ENCODE data around the gene CHCHD1.

CHCHD1 gene

DNA sequence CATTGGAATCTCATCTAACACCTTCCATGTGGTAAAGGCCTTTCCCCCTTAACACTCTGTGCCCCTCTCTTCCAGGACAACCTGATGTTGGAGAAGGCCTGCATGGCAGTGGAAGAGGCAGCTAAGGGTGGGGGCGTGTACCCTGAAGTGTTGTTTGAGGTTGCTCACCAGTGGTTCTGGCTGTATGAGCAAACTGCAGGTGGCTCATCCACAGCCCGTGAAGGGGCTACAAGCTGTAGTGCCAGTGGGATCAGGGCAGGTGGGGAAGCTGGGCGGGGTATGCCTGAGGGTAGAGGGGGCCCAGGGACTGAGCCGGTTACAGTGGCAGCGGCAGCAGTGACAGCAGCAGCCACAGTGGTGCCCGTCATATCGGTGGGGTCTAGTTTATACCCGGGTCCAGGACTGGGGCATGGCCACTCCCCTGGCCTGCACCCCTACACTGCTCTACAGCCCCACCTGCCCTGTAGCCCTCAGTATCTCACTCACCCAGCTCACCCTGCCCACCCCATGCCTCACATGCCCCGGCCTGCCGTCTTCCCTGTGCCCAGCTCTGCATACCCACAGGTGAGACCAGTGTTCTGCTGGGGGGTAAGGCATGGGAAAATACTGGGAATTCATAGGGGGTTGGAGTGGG lies 17.2 kb downstream of the CHCHD1 start:
- Histone ChIP-seq H3K36me3 (ENCODE audit: control insufficient read depth, insufficient read depth, low read length) (peaks cover 29% of the 10 kb centered on the region), H3K27me3 (ENCODE audit: control insufficient read depth, insufficient read depth, low read length) (no peaks in the 10 kb centered on the region), H3K4me3 (ENCODE audit: low read length) (no peak overlapping the region), H3K9ac (ENCODE audit: low read length) (no peak overlapping the region), H3K9me3 (ENCODE audit: control insufficient read depth, low read length) (no peaks in the 10 kb centered on the region), H3K4me1 (ENCODE audit: control insufficient read depth, insufficient read depth, low read length) (no peaks in the 10 kb centered on the region)

DNA sequence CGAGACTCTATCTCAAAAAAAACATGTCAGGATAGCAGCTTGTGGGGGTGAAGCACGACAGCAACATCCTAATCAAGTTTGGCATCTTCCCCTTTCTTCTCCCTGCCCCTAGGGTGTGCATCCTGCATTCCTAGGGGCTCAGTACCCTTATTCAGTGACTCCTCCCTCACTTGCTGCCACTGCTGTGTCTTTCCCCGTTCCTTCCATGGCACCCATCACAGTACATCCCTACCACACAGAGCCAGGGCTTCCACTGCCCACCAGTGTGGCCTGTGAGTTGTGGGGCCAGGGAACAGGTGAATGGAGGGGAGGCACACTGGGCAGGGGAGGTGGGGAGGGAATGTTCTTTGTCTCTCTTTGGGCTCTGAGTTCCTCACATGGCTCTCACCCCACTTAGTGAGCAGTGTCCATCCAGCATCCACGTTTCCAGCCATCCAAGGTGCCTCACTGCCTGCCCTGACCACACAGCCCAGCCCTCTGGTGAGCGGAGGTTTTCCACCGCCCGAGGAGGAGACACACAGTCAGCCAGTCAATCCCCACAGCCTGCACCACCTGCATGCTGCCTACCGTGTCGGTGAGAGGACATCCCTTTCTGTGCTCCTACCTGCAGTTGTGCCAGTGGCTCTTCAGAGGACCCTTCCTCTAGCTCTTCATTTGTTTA lies 18.2 kb downstream of the CHCHD1 start:
- Histone ChIP-seq H3K9ac (ENCODE audit: low read length) (no peak overlapping the region), H3K4me3 (ENCODE audit: low read length) (no peak overlapping the region), H3K9me3 (ENCODE audit: control insufficient read depth, low read length) (no peaks in the 10 kb centered on the region), H3K27me3 (ENCODE audit: control insufficient read depth, insufficient read depth, low read length) (no peaks in the 10 kb centered on the region), H3K4me1 (ENCODE audit: control insufficient read depth, insufficient read depth, low read length) (no peaks in the 10 kb centered on the region), H3K36me3 (ENCODE audit: control insufficient read depth, insufficient read depth, low read length) (peaks cover 29% of the 10 kb centered on the region)

DNA sequence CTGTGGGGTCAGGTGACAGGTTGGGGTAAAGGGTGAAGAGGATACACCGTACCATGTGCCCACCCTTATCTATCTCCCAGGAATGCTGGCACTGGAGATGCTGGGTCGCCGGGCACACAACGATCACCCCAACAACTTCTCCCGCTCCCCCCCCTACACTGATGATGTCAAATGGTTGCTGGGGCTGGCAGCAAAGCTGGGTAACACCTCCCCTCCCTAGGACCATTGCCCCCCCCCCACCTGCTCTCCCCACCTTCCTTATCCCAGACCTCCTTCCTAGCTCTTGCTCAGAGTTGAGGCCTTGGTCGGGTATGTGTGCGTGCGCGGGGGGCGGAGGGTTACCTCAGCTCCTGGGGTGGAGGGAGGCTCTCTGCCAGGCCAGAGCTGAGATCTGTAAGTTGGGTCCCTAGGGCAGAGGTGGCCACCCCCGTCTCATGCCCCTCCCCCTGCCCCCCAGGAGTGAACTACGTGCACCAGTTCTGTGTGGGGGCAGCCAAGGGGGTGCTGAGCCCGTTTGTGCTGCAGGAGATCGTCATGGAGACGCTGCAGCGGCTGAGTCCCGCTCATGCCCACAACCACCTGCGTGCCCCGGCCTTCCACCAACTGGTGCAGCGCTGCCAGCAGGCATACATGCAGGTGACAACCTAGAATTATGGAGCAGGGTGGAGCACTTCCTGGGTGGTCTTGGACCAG lies 18.9 kb downstream of the CHCHD1 start:
- Histone ChIP-seq H3K9ac (ENCODE audit: low read length) (no peak overlapping the region), H3K9me3 (ENCODE audit: control insufficient read depth, low read length) (no peaks in the 10 kb centered on the region), H3K27me3 (ENCODE audit: control insufficient read depth, insufficient read depth, low read length) (no peaks in the 10 kb centered on the region), H3K4me3 (ENCODE audit: low read length) (no peak overlapping the region), H3K4me1 (ENCODE audit: control insufficient read depth, insufficient read depth, low read length) (no peaks in the 10 kb centered on the region), H3K36me3 (ENCODE audit: control insufficient read depth, insufficient read depth, low read length) (peaks cover 32% of the 10 kb centered on the region)

DNA sequence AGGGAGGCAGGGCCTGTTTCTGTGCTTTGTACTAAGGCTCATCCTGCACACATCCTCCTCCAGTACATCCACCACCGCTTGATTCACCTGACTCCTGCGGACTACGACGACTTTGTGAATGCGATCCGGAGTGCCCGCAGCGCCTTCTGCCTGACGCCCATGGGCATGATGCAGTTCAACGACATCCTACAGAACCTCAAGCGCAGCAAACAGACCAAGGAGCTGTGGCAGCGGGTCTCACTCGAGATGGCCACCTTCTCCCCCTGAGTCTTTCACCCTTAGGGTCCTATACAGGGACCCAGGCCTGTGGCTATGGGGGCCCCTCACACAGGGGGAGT lies 19.4 kb downstream of the CHCHD1 start:
- H3K9me3 ChIP-seq (ENCODE audit: control insufficient read depth, low read length), result no peaks in the 10 kb centered on the region
- no peak overlapping the region for H3K4me3 ChIP-seq (ENCODE audit: low read length)
- no peaks in the 10 kb centered on the region for H3K27me3 ChIP-seq (ENCODE audit: control insufficient read depth, insufficient read depth, low read length)
- peaks cover 33% of the 10 kb centered on the region for H3K36me3 ChIP-seq (ENCODE audit: control insufficient read depth, insufficient read depth, low read length)
- H3K4me1 ChIP-seq (ENCODE audit: control insufficient read depth, insufficient read depth, low read length), result no peaks in the 10 kb centered on the region
- no peak overlapping the region for H3K9ac ChIP-seq (ENCODE audit: low read length)

DNA sequence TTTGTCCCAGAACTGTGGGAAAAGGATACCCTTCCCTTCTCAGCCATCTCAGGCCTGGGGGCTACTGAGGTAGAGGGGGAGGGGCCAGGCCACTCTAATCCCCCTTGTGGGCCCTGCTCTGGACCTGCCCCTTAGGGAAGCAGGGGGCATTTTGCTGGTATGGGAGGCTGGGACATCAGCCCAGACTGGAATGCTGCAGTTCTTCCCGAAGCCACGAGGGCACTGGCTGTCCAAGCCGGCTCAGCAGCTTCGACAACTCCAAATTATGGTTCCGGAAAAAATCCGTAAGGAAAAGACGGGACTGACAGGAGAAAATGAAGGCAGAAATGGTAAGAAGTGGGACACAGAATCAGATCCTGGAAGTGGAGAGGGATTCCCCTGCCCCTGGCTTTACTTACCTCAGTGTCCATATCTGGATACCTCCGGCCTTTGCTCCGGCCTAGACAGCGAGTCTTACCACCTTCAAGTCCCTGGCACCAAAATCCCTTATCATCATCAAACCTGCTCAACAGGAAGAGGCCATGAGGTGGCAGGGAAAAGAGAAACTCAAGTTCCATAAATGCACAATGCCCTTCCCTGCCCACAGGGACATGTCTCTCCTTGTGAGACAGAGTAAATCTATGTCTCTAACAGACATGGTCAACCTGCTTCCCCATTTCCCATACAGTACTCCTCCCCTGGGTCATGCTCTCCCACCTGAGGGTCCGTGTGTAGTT lies 20.6 kb downstream of the CHCHD1 start:
- no peaks in the 10 kb centered on the region for H3K9me3 ChIP-seq (ENCODE audit: control insufficient read depth, low read length)
- no peak overlapping the region for H3K4me3 ChIP-seq (ENCODE audit: low read length)
- peaks cover 39% of the 10 kb centered on the region for H3K36me3 ChIP-seq (ENCODE audit: control insufficient read depth, insufficient read depth, low read length)
- H3K9ac ChIP-seq (ENCODE audit: low read length), result no peak overlapping the region
- H3K4me1 ChIP-seq (ENCODE audit: control insufficient read depth, insufficient read depth, low read length), result no peaks in the 10 kb centered on the region
- H3K27me3 ChIP-seq (ENCODE audit: control insufficient read depth, insufficient read depth, low read length), result no peaks in the 10 kb centered on the region

DNA sequence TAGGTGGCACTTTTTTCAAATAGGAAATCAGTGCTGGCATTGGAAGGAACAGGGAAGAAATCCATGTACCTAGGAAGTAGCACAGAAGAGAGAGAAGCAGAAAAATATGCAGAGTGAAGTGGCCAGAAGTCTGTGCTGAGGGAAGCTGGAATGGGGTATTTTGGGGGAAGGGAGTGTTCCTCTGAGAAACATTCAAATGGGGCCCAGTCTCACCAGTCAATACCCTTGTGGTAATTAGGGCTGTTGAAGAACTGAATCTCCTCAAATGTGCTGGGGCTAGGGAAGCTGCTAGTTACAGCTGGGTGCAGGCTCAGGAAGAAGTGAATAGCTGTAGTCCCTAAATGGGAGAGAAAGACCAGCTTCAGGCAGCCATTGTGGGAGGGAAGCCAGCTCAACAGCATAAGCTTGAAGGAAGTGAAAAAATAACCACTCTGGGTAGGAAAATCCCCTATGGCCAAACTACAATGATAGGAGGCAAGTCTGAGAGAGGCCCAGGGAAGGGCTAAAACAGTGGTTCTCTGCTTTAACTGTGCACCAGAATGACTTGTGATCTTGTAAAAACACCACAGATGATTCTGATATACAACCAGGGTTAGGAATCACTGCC lies 21.9 kb downstream of the CHCHD1 start:
- Histone ChIP-seq H3K9me3 (ENCODE audit: control insufficient read depth, low read length) (no peaks in the 10 kb centered on the region), H3K4me1 (ENCODE audit: control insufficient read depth, insufficient read depth, low read length) (no peaks in the 10 kb centered on the region), H3K36me3 (ENCODE audit: control insufficient read depth, insufficient read depth, low read length) (peaks cover 30% of the 10 kb centered on the region), H3K4me3 (ENCODE audit: low read length) (no peak overlapping the region), H3K27me3 (ENCODE audit: control insufficient read depth, insufficient read depth, low read length) (no peaks in the 10 kb centered on the region), H3K9ac (ENCODE audit: low read length) (no peak overlapping the region)

DNA sequence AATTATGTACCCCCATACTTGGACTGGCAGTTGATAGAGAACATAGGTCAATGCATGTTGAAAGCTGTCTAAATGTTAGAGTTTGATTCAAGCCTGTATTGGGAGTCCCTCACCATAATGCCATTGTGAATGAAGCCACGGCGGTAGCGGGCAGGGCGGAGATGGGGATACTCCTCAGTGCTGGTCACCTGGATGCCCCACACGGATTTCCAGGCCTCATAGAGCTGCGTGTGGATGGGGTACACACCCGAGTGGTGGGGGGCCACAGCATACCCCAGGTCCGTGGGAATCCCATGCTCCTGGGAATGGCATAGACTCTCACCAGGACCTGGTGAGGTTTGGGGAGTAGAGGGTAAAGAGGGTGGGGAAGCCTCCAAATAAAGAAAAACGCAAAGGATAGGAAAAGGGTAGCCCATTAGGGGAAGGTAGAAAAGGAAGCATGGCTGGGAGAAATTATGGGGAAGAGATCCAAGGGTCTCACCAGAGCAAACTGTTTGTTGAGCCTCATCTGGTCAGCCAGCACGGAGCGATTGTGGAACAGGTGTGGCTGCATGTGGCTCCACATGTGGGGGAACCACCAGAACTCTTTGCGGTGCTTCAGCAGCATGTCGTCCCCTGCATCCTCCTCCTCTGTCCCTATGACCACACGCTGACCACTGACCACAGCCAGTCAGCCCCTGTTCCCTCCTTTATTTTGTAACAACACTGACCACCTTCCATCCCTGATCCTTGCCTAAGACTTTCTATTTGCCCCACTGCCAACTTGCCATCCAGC lies 24.5 kb downstream of the CHCHD1 start:
- no peaks in the 10 kb centered on the region for H3K4me1 ChIP-seq (ENCODE audit: control insufficient read depth, insufficient read depth, low read length)
- H3K4me3 ChIP-seq (ENCODE audit: low read length), result no peak overlapping the region
- H3K36me3 ChIP-seq (ENCODE audit: control insufficient read depth, insufficient read depth, low read length), result peaks cover 30% of the 10 kb centered on the region
- no peaks in the 10 kb centered on the region for H3K9me3 ChIP-seq (ENCODE audit: control insufficient read depth, low read length)
- H3K27me3 ChIP-seq (ENCODE audit: control insufficient read depth, insufficient read depth, low read length), result no peaks in the 10 kb centered on the region
- H3K9ac ChIP-seq (ENCODE audit: low read length), result no peak overlapping the region

DNA sequence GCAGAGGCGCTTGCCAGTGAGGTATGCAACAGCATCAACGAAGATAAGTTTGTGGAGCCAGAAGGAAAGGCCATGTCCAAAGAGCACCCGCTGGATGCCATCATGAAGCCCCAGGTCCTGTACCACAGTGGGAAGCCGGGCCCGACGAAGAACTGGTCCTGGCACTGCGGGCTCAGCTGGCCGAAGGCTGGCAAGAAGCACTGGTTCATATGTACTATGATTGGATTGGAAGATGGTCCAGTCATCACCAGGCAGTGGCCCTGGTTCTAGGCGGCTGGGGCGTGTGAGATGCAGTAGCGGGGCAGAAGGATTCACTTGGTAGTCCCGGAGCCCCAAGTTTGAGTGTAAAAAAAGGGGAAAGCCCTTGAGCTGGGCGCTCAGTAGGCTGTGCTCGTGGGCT lies 25.6 kb downstream of the CHCHD1 start:
- H3K9ac ChIP-seq (ENCODE audit: low read length), result no peak overlapping the region
- H3K4me1 ChIP-seq (ENCODE audit: control insufficient read depth, insufficient read depth, low read length), result no peaks in the 10 kb centered on the region
- no peak overlapping the region for H3K4me3 ChIP-seq (ENCODE audit: low read length)
- no peaks in the 10 kb centered on the region for H3K9me3 ChIP-seq (ENCODE audit: control insufficient read depth, low read length)
- peaks cover 23% of the 10 kb centered on the region for H3K36me3 ChIP-seq (ENCODE audit: control insufficient read depth, insufficient read depth, low read length)
- no peaks in the 10 kb centered on the region for H3K27me3 ChIP-seq (ENCODE audit: control insufficient read depth, insufficient read depth, low read length)

DNA sequence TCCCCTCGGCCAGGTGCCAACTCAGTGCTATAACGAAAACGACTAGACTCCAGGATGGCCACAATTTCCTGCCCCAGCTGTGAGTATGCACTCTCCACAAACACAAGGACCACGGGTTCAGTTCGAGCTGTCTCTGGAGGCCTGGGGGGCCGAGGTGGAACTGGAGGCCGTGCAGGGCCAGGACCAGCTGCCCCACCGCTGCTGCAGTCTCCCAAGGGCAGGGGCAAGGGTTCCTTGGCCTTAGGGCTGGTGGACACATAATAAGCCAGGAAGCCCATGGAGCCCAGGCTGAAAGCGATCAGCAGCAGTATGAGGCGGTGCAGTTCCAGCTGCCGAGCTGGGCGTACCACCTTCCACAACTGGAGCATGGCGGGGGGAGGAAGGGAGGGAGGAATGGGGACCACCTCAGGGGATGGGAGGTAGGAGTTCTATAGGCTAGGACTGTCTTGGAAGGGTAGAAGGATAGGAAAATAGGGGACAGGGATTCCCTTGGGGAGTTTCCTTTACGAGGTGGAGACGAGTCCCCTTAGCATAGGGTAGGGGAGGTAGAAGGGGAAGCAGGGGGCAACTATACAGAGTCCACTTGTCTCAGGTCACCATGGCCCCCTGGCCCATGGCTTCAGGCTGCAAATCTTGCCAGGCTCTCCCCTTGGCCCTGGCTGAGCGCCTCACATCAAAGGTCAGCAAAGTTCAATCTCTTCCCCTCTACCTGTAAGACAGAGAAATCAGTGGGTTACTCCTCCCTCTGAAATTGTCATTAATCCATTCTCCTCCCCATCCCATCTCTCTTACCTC lies 26.4 kb downstream of the CHCHD1 start:
- Histone ChIP-seq H3K4me3 (ENCODE audit: low read length) (no peak overlapping the region), H3K27me3 (ENCODE audit: control insufficient read depth, insufficient read depth, low read length) (no peaks in the 10 kb centered on the region), H3K9ac (ENCODE audit: low read length) (no peak overlapping the region), H3K36me3 (ENCODE audit: control insufficient read depth, insufficient read depth, low read length) (peaks cover 16% of the 10 kb centered on the region), H3K9me3 (ENCODE audit: control insufficient read depth, low read length) (no peaks in the 10 kb centered on the region), H3K4me1 (ENCODE audit: control insufficient read depth, insufficient read depth, low read length) (no peaks in the 10 kb centered on the region)

DNA sequence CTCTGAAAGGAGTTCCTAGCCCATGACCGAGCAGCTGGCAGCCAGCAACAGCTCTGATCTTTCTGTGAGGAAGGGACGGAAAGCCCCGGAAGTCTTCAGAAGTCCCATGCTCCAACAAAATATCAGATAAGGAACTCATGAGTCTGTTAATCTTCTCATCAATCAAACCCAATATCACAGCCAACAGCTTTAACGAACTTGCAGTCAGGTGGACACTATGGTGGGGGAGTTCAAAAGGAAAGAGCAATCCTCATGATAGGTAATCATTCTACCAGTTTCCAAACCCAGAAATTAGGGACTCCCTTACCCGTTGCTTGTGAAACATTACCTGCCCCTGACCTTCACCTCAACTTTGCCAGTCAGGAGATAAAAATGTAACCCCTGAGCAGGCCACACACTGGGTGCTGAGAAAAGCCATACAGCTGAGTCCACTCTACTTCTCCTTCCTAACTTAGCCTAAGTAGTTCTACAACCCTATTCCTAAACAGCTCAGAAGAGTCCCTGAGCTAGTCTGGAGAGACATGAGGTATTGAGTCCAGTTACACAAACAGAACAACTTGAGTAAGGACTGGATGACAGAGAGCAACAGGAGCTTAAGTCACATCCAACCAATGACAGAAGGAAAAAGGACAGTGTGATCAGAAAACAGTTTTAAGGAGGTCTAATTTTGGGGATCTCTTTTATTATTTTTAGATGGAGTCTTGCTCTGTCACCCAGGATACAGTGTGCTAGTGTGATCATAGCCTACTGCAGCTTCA lies 27.4 kb downstream of the CHCHD1 start:
- H3K4me3 ChIP-seq (ENCODE audit: low read length), result no peak overlapping the region

More for the DNA sequence above, 27.4 kb downstream of the CHCHD1 start:
- H3K9me3 ChIP-seq (ENCODE audit: control insufficient read depth, low read length), result no peaks in the 10 kb centered on the region
- H3K4me1 ChIP-seq (ENCODE audit: control insufficient read depth, insufficient read depth, low read length), result no peaks in the 10 kb centered on the region
- peaks cover 12% of the 10 kb centered on the region for H3K36me3 ChIP-seq (ENCODE audit: control insufficient read depth, insufficient read depth, low read length)
- H3K9ac ChIP-seq (ENCODE audit: low read length), result no peak overlapping the region
- H3K27me3 ChIP-seq (ENCODE audit: control insufficient read depth, insufficient read depth, low read length), result no peaks in the 10 kb centered on the region
